Iris pigment epithelial cell (primary cell): Measurements from ENCODE around the gene SDHAF1.
"Not testable (repeated sequence)": the region's sequence is repeated elsewhere in the genome, so short reads cannot be mapped to it uniquely, and the experiment has no call there.

Experiments used
- DNase-seq: peaks from one replicate; pipeline ENCODE4 v3.0.0-alpha.2; 2011; ENCODE audit warnings: low read depth

SDHAF1 gene

GRCh38 chr19:36014012-36014924 lies 19.3 kb downstream of the SDHAF1 start, which contains the start of gene ALKBH6:
Gene ALKBH6, minus strand, starts transcription at chr19:36014213. Its CDS starts 816 bp downstream, at chr19:36013397.
- DNase-seq = peak; percentile 99

- DNase-seq = no peak
Measured at GRCh38 chr19:36019061-36019670, 24.2 kb downstream of the SDHAF1 start.

GRCh38 chr19:36023432-36023831 lies 28.4 kb downstream of the SDHAF1 start:
- no peak for DNase-seq

GRCh38 chr19:36025541-36025940 lies 30.6 kb downstream of the SDHAF1 start:
- no peak for DNase-seq

GRCh38 chr19:36026091-36026876 lies 31.3 kb downstream of the SDHAF1 start:
- no peak for DNase-seq

GRCh38 chr19:36027696-36028095 lies 32.7 kb downstream of the SDHAF1 start:
- no peak for DNase-seq

- DNase-seq = no peak
Measured at GRCh38 chr19:36028313-36029041, 33.5 kb downstream of the SDHAF1 start.

- no peak for DNase-seq
Measured at GRCh38 chr19:36030264-36031148, 35.5 kb downstream of the SDHAF1 start.

GRCh38 chr19:36031308-36031707 lies 36.3 kb downstream of the SDHAF1 start:
- DNase-seq = no peak

GRCh38 chr19:36032251-36033104 lies 37.5 kb downstream of the SDHAF1 start, which contains the start of gene CLIP3:
Gene CLIP3, minus strand, starts transcription at chr19:36032873. Its CDS starts 516 bp downstream, at chr19:36032357.
- peak; percentile 48 for DNase-seq

- no peak for DNase-seq
Measured at GRCh38 chr19:36040495-36040894, 45.5 kb downstream of the SDHAF1 start.

- DNase-seq = not testable (repeated sequence)
Measured at GRCh38 chr19:36041092-36041491, 46.1 kb downstream of the SDHAF1 start.

- peak; percentile 93 for DNase-seq
Measured at GRCh38 chr19:36041831-36042230, 46.8 kb downstream of the SDHAF1 start.

GRCh38 chr19:36043952-36044351 lies 49.0 kb downstream of the SDHAF1 start:
- no peak for DNase-seq
